ENCODE data around the gene MSH5. TPM values are rescaled to one million over a fixed set of nuclear protein-coding genes. Genes with fewer than 3 reads are reported as not detected.

The MSH5 gene
- total RNA-seq, 1 donor from 2014 or later: 6.1 TPM

DNA sequence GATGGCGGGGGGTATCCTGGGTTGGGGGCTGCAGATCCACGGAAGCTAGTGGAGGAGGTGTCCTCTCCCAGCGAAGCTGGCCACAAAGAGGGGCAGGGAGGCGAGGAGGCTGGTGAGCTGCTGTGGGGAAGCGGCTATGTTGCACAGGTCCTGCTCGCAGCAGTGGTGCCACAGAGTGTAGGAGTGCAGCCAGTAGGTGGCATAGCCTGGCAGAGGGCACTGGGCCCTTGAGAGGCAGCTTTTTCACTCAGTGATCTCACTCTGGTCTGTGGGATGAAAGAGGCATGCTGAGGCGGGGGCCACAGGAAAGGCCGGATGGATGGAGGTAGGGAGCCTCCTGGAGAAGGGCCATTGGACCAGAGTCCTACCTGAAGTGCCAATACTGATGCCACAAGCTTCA is 27.5 kb upstream of the MSH5 start:
- DNase-seq (ENCODE audit: low read depth, low spot score): no peak

DNA sequence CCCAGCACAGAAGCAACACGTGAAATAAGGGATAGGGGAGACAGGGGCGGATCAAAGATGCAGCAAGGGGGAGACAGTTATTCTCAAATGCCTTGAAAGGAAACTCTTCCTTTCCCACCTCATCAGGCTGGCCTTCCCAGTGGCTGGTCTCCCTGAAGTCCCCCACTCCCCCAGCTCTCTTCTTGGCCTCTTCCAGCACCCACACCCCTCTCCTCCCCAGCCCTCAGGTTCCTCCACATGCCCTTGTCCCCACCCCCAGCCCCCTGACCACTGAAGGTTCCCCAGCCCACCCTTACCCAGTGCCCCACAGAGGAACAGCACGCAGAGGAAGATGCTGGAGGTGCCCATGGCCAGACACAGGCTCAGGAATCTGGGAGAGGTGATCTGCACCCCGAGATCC is 26.3 kb upstream of the MSH5 start:
- DNase-seq (ENCODE audit: low read depth, low spot score): no peak

DNA sequence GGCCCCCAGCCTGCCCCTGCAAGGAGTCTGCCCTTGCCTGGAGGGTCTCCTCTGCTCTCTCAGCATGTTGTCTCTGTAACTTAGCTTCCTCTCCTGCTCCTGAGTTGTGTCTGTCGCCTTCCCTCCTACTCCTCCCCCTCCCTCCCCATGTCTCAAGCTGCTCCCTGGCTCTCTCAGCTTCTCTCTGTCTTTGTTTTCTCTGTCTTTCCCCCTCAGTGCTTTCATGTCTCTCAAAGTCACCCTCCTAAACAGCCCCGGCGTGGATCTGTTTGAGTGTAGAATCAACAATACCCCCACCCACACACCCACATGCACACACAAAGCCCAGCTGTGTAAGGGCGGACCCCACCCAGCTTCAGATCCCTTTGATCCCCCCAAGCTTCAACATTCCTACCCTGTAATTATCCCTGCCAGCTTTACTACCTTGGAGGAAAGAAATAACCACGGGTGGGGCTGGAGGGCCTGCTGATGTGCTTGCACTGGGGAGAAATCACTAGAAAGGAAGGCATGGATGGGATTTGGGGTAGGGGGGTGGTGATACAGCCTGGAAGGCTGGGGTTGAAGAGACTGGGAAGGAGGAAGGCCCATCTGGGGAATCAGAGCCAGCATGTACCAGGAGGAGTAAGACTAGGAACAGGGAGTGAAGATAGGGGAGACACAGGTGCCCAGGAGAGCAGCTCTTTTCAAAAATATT is 25.7 kb upstream of the MSH5 start:
- no peak for DNase-seq (ENCODE audit: low read depth, low spot score)

DNA sequence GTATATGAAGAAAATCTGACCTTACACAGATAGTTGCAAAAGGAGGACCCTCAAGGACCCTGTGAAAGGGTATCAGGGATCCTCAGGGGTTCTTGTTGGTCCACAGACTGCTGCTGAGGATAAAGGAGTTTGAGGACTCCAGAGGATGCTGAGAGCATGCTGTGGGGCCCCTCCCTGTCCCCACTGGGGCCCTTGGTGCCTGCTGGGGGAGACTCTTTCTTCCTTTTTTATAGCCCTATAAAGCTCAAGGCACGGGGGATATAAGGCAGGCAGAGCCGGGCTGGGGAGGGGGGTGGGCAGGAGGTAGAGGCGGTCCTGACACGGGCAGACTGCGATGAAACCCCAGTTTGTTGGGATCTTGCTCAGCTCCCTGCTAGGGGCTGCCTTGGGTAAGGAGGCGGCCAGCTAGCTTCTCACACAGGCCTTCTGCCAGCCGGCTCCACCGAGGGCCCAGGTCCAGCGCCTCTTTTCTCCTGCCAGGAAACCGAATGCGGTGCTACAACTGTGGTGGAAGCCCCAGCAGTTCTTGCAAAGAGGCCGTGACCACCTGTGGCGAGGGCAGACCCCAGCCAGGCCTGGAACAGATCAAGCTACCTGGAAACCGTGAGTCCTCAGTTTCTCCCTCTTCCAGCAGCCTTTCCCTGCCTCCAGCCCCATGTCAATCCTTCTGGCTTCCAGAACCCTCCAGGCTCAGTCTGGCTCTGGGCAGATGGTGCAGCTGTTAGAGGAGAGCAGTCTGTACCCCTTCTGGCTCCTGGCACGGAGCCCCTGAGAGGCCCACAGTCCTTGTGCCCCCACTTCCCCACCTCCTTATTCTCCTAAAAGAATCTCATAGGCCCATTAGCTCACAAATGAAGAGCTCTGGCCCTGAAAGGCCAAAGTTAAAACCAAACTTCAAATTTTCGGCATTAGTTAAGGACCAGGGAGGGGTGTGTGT is 24.5 kb upstream of the MSH5 start, which contains the start of gene LY6G6D:
TSS of gene LY6G6D (plus strand) at position 327 of the 937 bp plus-strand sequence. CDS start at position 335, 8 bp downstream.
- DNase-seq (ENCODE audit: low read depth, low spot score): no peak

DNA sequence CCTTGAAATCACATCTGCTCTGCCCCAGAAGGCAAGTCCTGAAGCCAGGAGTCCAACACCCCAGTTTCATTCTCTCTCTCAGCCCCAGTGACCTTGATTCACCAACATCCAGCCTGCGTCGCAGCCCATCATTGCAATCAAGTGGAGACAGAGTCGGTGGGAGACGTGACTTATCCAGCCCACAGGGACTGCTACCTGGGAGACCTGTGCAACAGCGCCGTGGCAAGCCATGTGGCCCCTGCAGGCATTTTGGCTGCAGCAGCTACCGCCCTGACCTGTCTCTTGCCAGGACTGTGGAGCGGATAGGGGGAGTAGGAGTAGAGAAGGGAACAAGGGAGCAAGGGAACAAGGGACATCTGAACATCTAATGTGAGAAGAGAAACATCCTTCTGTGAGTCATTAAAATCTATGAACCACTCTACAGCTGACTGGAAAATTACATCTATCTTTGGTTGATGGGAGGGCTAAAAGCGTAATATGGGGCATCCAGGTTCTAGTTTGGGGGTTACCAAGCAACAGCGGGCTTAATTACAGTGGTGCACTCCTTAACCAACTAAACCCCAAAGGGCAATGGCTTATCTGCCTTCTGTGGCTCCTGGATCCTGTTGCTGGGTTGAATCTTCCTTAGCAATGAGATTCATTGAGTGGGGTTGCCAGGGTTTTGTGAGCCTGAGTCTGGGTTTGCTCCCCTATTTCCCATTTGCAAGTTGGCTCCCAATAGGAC is 22.1 kb upstream of the MSH5 start:
- no peak for DNase-seq (ENCODE audit: low read depth, low spot score)

DNA sequence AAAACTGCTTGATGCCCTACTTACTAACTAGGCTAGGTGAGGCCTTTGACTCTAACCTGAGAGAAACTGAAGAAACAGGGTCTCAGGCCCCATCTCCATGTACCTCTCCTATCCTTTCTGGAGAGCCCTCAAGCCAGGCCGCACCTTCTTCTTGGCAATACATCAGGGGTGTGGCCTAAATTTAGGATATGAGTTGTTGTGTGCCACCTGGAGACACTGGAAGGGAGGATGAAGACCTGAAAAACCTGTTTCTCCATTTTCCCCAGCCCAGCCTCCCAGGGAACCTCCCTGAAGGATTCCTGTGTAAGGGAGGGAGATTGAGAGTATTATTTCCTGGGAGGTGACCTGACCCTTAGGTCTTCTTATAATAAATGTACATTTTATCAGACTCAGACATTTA is 21.5 kb upstream of the MSH5 start:
- no peak for DNase-seq (ENCODE audit: low read depth, low spot score)

DNA sequence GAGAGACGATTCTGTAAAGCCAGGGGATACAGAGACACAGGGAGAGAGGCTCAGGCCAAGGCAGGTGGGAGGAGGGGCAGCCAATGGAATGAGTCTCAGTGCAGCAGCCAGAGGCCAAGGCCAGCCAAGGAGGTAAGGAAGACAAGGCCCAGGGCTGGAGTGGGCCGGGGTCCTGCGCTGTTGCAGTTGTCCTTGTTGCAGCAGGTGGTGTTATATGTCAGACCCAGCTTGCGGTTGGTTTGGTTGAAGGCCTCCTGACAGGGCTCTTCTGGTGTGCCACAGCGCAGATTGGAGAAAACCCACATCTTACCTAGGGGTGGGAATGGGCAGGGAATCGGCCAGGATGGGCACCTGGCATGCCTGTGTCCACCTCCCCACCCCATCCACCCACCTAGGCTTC is 20.8 kb upstream of the MSH5 start:
- no peak for DNase-seq (ENCODE audit: low read depth, low spot score)

DNA sequence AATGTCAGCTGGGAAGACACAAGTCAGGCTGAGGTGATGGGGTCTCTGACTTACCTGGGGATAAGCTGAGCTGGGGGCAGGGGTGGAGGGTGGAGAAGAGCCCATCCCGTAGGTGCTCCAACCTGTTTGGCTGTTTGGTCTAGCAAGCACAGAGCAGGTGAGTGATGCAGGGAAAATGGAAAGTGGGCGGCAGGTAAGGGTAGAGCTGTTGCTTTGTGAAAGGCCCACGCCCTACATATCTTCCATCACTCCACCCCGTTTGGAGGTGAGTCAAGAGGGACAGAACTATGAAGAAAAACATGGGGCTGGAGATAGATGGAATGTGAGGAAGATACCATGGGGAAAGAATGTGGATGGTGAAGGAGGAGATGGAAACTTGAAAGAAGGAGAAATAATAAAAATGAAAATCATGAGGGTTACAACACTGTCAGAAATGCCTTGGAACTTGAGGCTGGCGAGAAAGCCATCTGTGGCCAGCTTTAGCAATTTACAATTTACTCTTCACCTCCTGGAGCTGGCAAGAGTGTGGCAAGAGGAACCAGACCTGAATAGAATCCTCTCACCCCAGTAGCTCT is 19.5 kb upstream of the MSH5 start:
- DNase-seq (ENCODE audit: low read depth, low spot score): no peak

DNA sequence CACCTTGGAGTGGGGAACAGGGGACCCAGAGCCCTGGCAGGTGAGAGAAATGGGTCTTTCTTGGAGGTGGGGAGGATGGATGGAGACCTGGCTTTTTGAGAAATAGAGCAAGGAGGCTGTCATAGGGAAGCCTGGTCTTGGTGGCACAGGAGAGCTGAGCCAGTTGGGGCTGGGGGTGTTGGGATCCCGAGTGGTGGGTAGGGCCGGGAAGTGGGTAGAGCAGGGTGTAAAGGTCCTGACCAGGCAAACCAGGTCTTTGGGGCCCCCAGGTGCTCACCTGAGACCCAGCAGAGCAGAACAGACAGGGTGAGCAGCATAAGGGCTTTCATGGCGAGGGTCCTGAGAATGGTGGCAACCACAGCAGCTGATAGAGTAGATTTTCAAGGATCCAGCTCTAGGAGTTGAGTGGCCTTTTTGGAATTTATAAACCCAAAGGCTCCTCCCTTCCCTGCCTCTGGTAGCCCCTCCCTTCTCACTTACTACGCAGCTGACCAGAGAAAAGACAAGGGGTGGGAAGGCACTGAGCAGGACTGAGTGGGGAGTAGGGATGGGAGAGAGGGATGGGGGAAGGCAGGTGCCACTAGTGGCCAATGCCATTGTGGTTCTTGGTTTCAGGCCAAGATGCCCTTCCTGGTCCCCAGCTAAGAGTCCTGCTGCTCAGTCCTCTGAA is 18.3 kb upstream of the MSH5 start, which contains the start of gene LY6G6C:
TSS of gene LY6G6C (minus strand) at position 396 of the 670 bp plus-strand sequence. CDS start at position 329, 67 bp downstream.
- no peak for DNase-seq (ENCODE audit: low read depth, low spot score)

DNA sequence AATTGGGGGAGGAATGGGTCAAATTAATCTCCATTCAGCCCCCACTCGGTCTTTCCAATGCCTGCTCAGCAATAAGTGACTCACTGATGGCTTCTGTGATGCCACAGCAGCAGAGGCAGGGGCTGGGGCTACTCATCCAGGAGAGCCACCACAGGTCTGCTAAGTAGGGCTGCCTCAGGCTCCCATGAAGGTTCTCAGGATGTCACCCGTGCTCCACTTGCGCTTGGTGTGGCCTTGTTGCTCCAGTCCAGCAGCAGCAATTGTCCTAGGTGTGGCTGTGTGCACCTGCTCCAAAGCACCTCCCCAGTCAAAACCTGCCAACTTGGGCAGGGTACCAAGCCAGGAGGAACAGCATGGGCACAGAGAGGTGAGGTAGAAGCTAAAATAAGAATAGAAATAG is 17.6 kb upstream of the MSH5 start:
- DNase-seq (ENCODE audit: low read depth, low spot score): no peak

DNA sequence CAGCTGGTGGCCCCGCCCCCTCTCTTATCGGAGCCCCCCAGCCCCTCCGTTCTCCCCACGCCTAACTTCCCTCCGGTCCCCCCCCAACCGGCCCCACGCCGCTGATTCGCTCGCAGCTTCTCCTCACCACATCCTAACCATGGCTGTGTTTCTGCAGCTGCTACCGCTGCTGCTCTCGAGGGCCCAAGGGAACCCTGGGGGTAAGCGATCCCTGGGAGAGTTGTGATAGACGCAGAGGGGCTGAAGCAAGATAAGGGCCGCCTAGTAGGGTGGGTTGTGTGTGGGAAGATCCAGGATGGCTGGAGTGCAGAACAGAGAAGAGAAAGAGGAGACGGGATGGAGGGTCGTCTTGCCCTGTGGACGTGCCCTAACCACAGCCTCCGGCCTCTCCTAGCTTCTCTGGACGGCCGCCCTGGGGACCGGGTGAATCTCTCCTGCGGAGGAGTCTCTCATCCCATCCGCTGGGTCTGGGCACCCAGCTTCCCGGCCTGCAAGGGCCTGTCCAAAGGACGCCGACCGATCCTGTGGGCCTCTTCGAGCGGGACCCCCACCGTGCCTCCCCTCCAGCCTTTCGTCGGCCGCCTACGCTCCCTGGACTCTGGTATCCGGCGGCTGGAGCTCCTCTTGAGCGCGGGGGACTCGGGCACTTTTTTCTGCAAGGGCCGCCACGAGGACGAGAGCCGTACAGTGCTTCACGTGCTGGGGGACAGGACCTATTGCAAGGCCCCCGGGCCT is 16.4 kb upstream of the MSH5 start, which contains the start of gene MPIG6B:
TSS of gene MPIG6B (plus strand) at position 129 of the 735 bp plus-strand sequence. CDS start at position 140, 11 bp downstream.
- no peak for DNase-seq (ENCODE audit: low read depth, low spot score)

DNA sequence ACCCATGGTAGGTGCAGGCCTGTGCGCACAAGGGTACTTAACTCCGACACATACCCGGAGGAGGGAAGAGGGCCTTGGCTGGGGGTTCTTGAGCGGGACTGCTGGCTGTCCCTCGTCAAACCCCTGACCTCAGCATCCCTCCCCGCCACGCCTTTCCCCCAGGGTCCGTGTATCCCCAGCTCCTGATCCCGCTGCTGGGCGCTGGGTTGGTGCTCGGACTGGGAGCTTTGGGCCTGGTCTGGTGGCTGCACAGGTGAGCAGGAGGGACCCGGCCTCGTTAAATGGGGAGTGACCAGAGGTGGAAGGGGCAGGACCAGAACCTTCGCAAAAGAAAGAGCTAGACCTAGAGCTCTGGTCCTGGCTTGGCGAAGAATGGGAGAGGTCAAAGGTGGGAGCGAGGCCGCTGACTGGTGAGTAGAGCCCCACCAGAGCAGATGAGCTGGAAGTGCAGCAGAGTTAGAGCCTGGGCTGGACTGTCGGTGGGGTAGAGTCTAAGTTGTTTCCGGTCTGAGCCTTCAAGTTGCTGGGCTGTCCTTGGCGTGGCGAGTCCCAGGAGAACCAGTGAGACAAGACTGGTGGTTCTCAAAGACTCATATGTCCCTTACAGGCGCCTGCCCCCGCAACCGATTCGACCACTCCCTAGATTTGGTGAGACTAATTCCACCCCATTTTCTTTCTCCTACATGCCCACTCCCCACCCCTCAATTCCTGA is 15.7 kb upstream of the MSH5 start:
- no peak for DNase-seq (ENCODE audit: low read depth, low spot score)

DNA sequence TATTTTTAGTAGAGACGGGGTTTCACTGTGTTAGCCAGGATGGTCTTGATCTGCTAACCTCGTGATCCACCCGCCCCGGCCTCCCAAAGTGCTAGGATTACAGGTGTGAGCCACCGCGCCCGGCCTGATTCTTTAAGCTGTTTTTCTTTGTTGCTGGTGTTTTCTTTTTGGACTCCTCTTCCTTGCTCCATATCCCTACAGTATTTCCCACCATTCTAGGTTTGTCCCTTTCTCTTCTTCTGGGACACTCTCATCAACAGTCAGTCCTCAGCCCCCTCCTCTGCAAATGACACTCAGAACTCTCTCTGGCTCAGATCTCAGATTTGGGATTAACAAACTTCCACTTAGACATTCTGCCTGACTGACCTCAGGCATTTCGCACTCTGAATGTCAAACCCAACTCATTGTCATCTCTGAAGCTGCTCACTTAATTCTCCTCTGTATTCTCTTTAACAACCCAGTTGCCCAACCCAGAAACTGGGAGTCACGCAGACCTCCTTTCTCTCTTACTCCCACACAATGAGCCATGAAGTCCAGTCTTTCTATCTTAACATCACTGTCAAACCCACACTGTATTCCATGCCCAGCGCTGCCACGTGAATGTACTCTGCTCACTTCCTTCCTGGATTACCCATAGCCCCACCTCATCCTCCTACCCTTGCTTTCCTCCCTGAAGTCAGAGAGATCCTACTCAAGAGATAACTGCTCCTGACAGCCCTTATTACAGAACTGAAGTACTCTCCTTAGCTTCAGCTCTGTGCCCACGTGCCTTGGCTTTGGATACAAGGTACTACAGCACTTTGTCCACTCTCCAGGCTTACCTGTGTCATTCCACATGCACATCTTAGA is 14.1 kb upstream of the MSH5 start:
- no peak for DNase-seq (ENCODE audit: low read depth, low spot score)

DNA sequence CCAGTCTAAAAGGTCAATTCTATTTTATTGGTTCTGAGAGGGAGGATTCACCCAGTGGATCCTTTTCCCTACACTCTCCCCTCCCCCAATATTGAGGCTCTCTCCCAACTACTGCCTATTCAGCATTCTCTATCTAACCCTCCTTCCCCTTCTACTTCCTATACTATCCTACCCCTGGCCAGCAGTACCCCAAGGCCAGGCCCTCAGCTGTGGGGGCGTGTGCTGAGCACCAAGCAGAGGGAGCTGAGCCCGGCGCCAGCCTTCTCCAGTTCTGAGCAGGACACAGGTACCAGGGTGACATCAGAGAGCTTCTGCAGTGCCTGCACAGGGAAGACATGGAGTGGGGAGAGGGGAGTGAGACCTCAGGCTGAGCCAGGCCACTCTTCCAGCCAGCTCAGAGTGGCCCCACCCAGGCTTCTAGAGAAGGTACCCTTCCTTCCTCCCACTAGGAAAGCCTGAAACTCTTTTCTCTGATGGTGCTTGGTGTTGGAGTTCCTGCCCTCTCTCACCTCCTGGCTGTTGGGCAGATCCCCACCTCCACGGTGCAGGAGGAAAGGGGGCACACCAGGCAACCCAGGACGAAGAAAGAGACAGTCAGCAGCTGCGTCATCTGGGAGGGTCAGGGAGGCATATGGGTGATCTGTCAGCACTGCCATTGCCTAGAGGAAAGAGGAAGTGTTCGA is 12.6 kb upstream of the MSH5 start:
- DNase-seq (ENCODE audit: low read depth, low spot score): no peak

DNA sequence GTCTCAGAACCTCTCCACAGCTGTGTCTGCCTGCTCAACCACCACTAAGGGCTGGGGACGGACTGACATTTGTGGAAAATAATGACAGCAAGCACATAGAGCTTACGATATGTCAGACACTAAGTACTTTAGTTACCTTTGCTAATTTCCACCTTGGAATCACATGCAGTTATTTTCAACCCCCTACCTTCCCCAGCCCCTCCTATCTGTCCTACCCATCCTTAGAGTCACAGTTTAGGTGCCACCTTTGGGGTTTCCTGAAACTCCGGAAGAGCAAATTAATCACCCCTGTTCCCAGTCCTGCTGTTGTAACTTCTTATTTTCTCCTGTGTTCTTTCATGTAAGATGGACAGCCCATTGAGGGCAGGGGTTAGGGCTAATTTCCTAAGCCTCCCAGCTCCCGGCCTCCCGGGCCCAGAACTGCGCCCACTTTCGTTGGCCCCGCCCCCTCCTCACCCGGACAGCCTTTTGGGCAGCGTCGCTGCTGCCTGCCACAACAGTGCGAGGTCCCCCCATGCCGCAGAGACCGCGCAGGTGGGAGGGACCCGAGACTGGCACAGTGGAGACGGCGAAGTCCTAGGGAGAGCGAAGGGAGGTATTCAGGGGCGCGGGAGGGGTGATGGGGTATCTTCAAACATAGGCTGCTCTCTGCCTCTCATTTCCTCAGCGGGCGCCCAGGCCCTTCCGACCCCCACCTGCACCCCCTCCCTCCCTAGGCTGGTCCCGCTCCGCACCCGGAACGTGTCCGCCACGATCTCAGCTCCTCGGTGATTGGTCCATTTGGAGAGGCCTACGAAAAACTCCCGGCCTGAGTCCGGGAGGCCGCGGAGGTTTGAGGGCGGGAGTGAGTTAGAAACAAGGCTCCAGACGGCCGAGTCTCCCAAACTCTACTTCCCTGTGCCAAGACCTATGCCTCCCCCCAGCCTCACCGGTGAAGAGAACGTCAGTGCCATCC is 11.8 kb upstream of the MSH5 start:
- DNase-seq (ENCODE audit: low read depth, low spot score): no peak

DNA sequence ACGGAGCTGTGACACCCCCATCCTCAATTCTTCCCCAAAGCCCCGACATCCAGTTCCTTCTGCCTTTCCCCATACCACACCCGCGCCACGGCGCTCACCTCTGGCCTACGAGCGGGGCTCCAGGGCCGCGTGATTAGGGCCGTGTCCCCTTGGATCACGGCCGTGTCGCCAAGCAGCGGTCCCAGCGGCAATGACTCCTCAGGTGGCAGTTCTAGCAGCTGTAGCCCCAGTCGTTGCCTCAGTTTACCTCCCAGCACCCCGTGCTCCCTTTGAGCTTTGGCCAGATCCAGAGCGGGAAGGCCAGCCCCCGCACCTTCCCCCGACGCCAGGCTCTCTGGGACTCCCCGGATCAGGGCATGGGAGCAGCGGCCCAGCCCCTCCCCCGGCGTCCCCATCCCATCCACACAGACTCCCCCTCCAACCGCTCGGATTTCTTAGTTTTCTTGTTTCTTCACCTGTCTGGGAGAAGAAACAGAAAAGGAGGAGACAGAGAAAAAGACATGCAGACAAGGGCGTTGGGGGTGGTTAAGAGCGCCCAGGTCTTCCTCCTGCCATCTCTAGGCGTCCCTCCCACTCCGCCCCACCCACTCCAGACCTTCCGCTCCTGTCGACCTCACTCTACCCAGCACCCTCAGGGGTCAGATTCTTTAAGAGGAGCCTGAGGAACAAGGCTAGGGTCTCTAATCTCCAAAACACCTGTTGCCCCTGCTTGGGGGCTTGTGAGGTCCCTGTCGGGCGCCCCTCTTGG is 10.9 kb upstream of the MSH5 start, which contains the start of gene DDAH2:
TSS of gene DDAH2 (minus strand) at position 533 of the 748 bp plus-strand sequence. CDS start at position 395, 138 bp downstream.
- DNase-seq (ENCODE audit: low read depth, low spot score): no peak
